Left lung (tissue), 10 donors: ENCODE results near the gene CLRN2. TPM values are rescaled to one million over a fixed set of nuclear protein-coding genes. Genes with fewer than 3 reads are reported as not detected.

Experiments used
- ATAC-seq: fragments of 200-7000 bp; cut with Tn5 transposase; one replicate; pipeline ENCODE4 v1.9.1; 2020; ENCODE audit warnings: moderate library complexity
- DNase-seq, 4 donors: peaks; one replicate each; pipeline ENCODE4 v3.0.0-alpha.2; 2013 to 2020
- H3K27ac ChIP-seq, 2 donors: fragments of 200-600 bp; sonication (generic) in 1 of 2; one replicate each; pipeline versions ENCODE4 v1.5.0 to v1.8.0; 2020 to 2021
- H3K27me3 ChIP-seq, 2 donors: fragments of 200-600 bp; sonication (generic) in 1 of 2; one replicate each; pipeline versions ENCODE4 v1.5.0 to v1.8.0; 2020 to 2021
- H3K36me3 ChIP-seq, 2 donors: fragments of 200-600 bp; sonication (generic) in 1 of 2; one replicate each; pipeline versions ENCODE4 v1.5.0 to v1.8.0; 2020 to 2021
- H3K4me1 ChIP-seq, 2 donors: fragments of 200-600 bp; one replicate each; pipeline ENCODE4 v1.8.0; 2021
- H3K4me3 ChIP-seq, 2 donors: fragments of 200-600 bp; sonication (generic) in 1 of 2; one replicate each; pipeline versions ENCODE4 v1.5.0 to v1.8.0; 2020 to 2021; ENCODE audit warnings: mild to moderate bottlenecking in 1 of 2
- H3K9me3 ChIP-seq, 2 donors: fragments of 200-600 bp; sonication (generic) in 1 of 2; one replicate each; pipeline versions ENCODE4 v1.5.0 to v1.8.0; 2020 to 2021
- intact Hi-C, 2 donors: fragments of 100-400 bp; cut with DNase I; formaldehyde crosslinking; loops; one replicate each; pipeline versions ENCODE4 v1.11.2 to v1.14.2; 2022
- polyA plus RNA-seq, 6 donors: library from polyadenylated mRNA; unstranded; fragments of 120-200 nt; gene quantifications; one replicate each; pipeline ENCODE4 v1.2.1, GENCODE V29; 2013; ENCODE audit not compliant: insufficient read length in 6 of 6
- total RNA-seq, 2 donors: library from RNA; stranded (reverse); fragmentation: NEBNext Ultra II Directional; extraction: Animal tissue kit (Norgen Biotek cat#: 25700); gene quantifications; one replicate each; pipeline ENCODE4 v1.2.1, GENCODE V29; 2021
- TF ChIP-seq, protein P1 (sequence below), 2 donors: fragments of 200-600 bp; sonication (generic) in 1 of 2; IDR thresholded peaks; one replicate each; pipeline versions ENCODE4 v1.5.0 to v1.8.0; 2021; ENCODE audit warnings: antibody characterized with exemption in 2 of 2
- donor health status: DM: no; HTN: yes; CAD: no.
- donor health status: DM: no; HTN: no; CAD: no.

Gene CLRN2
- total and polyA plus RNA-seq, 8 donors: 0.20 TPM; not detected in 7

- peaks cover 0 to 8% of the 10 kb centered on the region in 2 donors for H3K9me3 ChIP-seq
- H3K27ac ChIP-seq: no peak overlapping the region
- TF ChIP-seq, protein P1, sequence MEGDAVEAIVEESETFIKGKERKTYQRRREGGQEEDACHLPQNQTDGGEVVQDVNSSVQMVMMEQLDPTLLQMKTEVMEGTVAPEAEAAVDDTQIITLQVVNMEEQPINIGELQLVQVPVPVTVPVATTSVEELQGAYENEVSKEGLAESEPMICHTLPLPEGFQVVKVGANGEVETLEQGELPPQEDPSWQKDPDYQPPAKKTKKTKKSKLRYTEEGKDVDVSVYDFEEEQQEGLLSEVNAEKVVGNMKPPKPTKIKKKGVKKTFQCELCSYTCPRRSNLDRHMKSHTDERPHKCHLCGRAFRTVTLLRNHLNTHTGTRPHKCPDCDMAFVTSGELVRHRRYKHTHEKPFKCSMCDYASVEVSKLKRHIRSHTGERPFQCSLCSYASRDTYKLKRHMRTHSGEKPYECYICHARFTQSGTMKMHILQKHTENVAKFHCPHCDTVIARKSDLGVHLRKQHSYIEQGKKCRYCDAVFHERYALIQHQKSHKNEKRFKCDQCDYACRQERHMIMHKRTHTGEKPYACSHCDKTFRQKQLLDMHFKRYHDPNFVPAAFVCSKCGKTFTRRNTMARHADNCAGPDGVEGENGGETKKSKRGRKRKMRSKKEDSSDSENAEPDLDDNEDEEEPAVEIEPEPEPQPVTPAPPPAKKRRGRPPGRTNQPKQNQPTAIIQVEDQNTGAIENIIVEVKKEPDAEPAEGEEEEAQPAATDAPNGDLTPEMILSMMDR (IDR thresholded peaks at IDR 0.05): no peak
- H3K36me3 ChIP-seq: no peaks in the 10 kb centered on the region
- no peaks in the 10 kb centered on the region for H3K27me3 ChIP-seq
- ATAC-seq (no peak), DNase-seq (no peak)
- H3K4me3 ChIP-seq: no peak overlapping the region
- H3K4me1 ChIP-seq: no peaks in the 10 kb centered on the region
- intact Hi-C loops: no loop called here
Observed at GRCh38 chr4:17476853-17477252, 38.1 kb upstream of the CLRN2 start.

- Histone ChIP-seq H3K36me3 (no peaks in the 10 kb centered on the region), H3K27me3 (no peaks in the 10 kb centered on the region), H3K9me3 (peaks cover 0 to 8% of the 10 kb centered on the region in 2 donors), H3K4me3 (no peak overlapping the region), H3K27ac (no peak overlapping the region), H3K4me1 (no peaks in the 10 kb centered on the region)
- ATAC-seq: no peak
- TF ChIP-seq, protein P1 (IDR thresholded peaks at IDR 0.05): no peak
- intact Hi-C loops: no loop called here
- no peak for DNase-seq
Observed at GRCh38 chr4:17477774-17478472, 37.0 kb upstream of the CLRN2 start.

DNA sequence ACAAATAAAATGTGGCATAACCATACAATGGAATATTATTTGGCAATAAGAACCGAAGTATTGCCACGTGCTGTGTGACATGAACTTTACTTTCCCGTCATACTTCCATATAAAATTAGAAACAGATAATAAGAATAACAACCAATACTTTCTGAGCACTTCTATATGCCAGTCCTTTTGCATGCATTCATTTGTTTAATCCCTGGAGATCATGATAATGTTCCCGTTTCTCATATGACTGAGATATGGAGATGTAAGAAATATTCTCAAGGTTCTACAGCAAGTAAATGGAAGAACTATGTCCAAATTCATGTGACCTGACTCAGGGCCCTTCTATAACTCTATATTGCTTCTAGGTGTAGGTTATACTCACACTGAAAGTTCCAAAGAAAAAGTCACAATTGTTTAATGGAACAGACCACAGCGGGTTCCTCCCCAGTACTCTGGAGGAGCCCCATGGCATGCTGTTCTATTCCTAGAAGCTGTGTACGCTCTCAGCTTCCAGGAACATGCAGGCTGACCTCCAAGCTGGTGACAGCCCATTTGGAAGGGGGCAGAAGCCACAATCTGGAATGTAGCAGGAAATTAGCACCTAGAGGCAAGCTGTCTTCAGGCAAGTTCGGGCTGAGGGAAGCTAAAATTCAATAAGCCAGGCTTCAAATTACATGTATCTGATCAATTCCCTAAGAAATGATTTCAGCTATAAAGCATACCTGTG is 34.6 kb upstream of the CLRN2 start:
- Histone ChIP-seq H3K36me3 (peaks cover 0 to 18% of the 10 kb centered on the region in 2 donors), H3K9me3 (peaks cover 0 to 8% of the 10 kb centered on the region in 2 donors), H3K27ac (no peak overlapping the region), H3K27me3 (no peaks in the 10 kb centered on the region), H3K4me1 (no peaks in the 10 kb centered on the region), H3K4me3 (no peak overlapping the region)
- DNase-seq (no peak), ATAC-seq (no peak)
- intact Hi-C loops: no loop called here
- TF ChIP-seq, protein P1 (IDR thresholded peaks at IDR 0.05): no peak

DNA sequence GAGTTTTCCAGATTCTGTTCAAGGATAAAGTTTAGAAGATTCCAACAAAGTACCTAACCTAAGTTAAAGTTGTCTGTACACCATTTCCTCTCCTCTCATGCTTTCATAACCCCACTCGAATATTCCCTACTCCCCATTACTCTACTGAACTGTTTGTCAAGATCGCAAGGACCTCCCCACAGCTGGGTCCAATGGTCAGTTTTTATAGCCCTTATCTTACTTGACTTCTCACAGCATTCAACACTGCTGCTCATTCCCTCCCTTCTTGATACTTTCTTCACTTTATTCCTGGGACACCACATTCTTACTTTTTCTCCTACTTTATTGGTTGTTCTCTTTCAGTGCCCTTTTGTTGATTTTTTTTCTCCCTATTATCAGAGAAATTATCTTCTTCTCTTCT is 34.0 kb upstream of the CLRN2 start:
- Histone ChIP-seq H3K9me3 (peaks cover 0 to 8% of the 10 kb centered on the region in 2 donors), H3K27ac (no peak overlapping the region), H3K4me3 (no peak overlapping the region), H3K4me1 (no peaks in the 10 kb centered on the region), H3K36me3 (peaks cover 0 to 23% of the 10 kb centered on the region in 2 donors), H3K27me3 (no peaks in the 10 kb centered on the region)
- no peak for ATAC-seq
- TF ChIP-seq, protein P1 (IDR thresholded peaks at IDR 0.05): no peak
- no peak for DNase-seq
- intact Hi-C loops: no loop called here

DNA sequence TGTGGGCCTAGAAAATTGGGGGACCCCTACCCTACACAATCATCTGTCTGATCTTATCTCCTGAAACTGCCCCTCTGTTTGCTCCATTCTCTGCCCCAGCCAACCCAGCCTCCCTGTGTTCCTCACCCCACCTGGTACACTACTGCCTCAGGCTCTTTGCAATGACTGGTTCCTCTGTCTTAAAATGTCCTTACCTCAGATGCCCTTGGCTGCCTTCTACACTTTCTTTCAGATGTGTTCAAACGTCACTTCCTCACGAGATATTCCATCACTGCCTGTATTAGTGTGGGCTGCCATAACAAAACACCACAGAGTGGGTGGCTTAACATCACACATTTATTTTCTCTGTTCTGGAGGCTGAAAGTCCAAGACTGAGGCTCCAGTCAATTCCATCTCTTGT is 32.2 kb upstream of the CLRN2 start:
- ATAC-seq (no peak), DNase-seq (no peak)
- TF ChIP-seq, protein P1 (IDR thresholded peaks at IDR 0.05): no peak
- peaks cover 0 to 8% of the 10 kb centered on the region in 2 donors for H3K9me3 ChIP-seq
- H3K27ac ChIP-seq: no peak overlapping the region
- no peaks in the 10 kb centered on the region for H3K4me1 ChIP-seq
- no peak overlapping the region for H3K4me3 ChIP-seq
- intact Hi-C loops: no loop called here
- H3K27me3 ChIP-seq: no peaks in the 10 kb centered on the region
- peaks cover 0 to 39% of the 10 kb centered on the region in 2 donors for H3K36me3 ChIP-seq
